Measurements from ENCODE around the gene NCLN.

- no peak for TF ChIP-seq CTCF (conservative IDR thresholded peaks at IDR 0.05; ENCODE audit: low read depth, low read length)
- TF ChIP-seq EZH2phosphoT487 (IDR thresholded peaks at IDR 0.05; ENCODE audit: borderline replicate concordance, low read length), result no peak
- no peak for TF ChIP-seq EZH2 (IDR thresholded peaks at IDR 0.05; ENCODE audit: low read length, unreplicated experiment)
Measured at GRCh38 chr19:3257071-3257470, 71.3 kb downstream of the NCLN start.

Measured in PC-3 (cell line).